ENCODE results near the gene GALNT13. TPM values are rescaled to one million over a fixed set of nuclear protein-coding genes. Genes with fewer than 3 reads are reported as not detected.

Gene GALNT13
- total and polyA plus RNA-seq, 10 of the 15 experiments (the other 5 are each of a cell fraction or from before 2014, with no cell fraction given) = 0.04 TPM; not detected in 9

- no peak for TF ChIP-seq ZNF687 (IDR thresholded peaks at IDR 0.05)
- no peak for TF ChIP-seq PAX5 (IDR thresholded peaks at IDR 0.05; ENCODE audit: borderline replicate concordance, low read depth, low read length)
- no peak for TF ChIP-seq RAD21 (IDR thresholded peaks at IDR 0.05; ENCODE audit: insufficient read depth, low read depth, low read length)
- no peak for TF ChIP-seq PML (IDR thresholded peaks at IDR 0.05; ENCODE audit: low read length)
These were observed 371.0 kb downstream of the GALNT13 start (continued) for GRCh38 chr2:154242687-154243086.

GRCh38 chr2:154243685-154244084 is 372.0 kb downstream of the GALNT13 start:
- Histone ChIP-seq H3K4me1 (ENCODE audit: control insufficient read depth, insufficient read depth, low read length) (no peaks in the 10 kb centered on the region), H4K20me1 (ENCODE audit: control insufficient read depth, insufficient read depth) (no peaks in the 10 kb centered on the region), H3K27ac (ENCODE audit: control insufficient read depth, insufficient read depth) (no peak overlapping the region), H3K9me3 (replicated peaks; ENCODE audit: control insufficient read depth, insufficient read depth, low read length) (no peaks in the 10 kb centered on the region), H3K36me3 (ENCODE audit: control insufficient read depth in 2 of 2, insufficient read depth in 2 of 2, low read length in 1 of 2) (no peaks in the 10 kb centered on the region), H3K9ac (ENCODE audit: control insufficient read depth, insufficient read depth, low read length) (no peak overlapping the region), H3K4me3 (no peak overlapping the region), H3K79me2 (ENCODE audit: control insufficient read depth, insufficient read depth, low read length) (no peaks in the 10 kb centered on the region), H3K4me2 (ENCODE audit: control insufficient read depth, insufficient read depth) (no peak overlapping the region), H3K27me3 (replicated peaks in 1 of 2; ENCODE audit: control insufficient read depth in 2 of 2, insufficient read depth in 2 of 2, low read length in 1 of 2) (no peaks in the 10 kb centered on the region), H2AFZ (ENCODE audit: control insufficient read depth, low read depth, low read length) (no peak overlapping the region)
- ChIA-PET SMC1A (ENCODE audit: uncharacterized antibody, unreplicated experiment) (no interaction called here), POLR2A (no interaction called here), CTCF (no interaction called here), RAD21 (ENCODE audit: unreplicated experiment) (no interaction called here)
- FAIRE-seq = no peak
- no TSS peak for BruUV-seq (replicated peaks)
- WGBS (ENCODE audit: insufficient coverage, insufficient replicate concordance, low lambda C conversion rate, missing lambda C conversion rate) = 4% methylated on average over 1 of the region's 1 CpG
- no peak for DNase-seq (ENCODE audit: low read depth, low spot score)
- in situ Hi-C loops (cut with MboI) = no loop called here
- no peak for ATAC-seq
- intact Hi-C loops (cut with micrococcal nuclease; ENCODE audit: unreplicated experiment) = no loop called here
- TF ChIP-seq EED (IDR thresholded peaks at IDR 0.05; ENCODE audit: low read depth) (no peak), ATF7 (IDR thresholded peaks at IDR 0.05; ENCODE audit: low read depth) (no peak), RCOR1 (conservative IDR thresholded peaks at IDR 0.05; ENCODE audit: low read depth, low read length) (no peak), MYC (IDR thresholded peaks at IDR 0.05; ENCODE audit: insufficient read depth, insufficient read length, insufficient replicate concordance, low read length, severe bottlenecking) (no peak), CEBPZ (IDR thresholded peaks at IDR 0.05; ENCODE audit: low read depth, low read length) (no peak), ATF2 (IDR thresholded peaks at IDR 0.05; ENCODE audit: low read length) (no peak), SIN3A (IDR thresholded peaks at IDR 0.05; ENCODE audit: low read depth, low read length) (no peak), RELB (IDR thresholded peaks at IDR 0.05; ENCODE audit: low read depth) (no peak), RBBP5 (conservative IDR thresholded peaks at IDR 0.05) (no peak)

Measured in GM12878 (cell line).